HG03196 (cell line): Measurements from ENCODE around the gene FRMD5.

Experiments
- ATAC-seq: cut with Tn5 transposase; IDR thresholded peaks from one replicate; pipeline ENCODE4 v1.9.1; 2021; ENCODE audit not compliant: unreplicated experiment

FRMD5 gene

DNA sequence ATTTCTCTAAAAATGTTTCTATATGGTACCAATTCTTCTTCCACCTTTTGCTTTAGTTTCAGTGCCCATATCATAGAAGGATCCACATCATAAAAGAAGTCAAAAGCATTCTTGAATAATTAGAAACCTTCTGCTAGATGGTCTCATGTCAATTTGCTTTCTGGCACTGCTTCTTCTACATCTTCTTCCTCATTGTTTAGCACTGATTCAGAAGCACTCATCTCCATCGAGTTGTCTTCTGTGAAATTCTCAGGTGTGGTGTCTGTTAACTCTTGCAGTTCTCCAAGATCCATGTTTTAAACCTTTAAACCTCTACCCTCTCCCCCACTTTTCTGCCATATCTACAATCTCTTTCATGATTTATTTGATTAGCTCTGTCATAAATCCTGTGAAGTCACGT lies 213.5 kb downstream of the FRMD5 start:
- no peak for ATAC-seq

DNA sequence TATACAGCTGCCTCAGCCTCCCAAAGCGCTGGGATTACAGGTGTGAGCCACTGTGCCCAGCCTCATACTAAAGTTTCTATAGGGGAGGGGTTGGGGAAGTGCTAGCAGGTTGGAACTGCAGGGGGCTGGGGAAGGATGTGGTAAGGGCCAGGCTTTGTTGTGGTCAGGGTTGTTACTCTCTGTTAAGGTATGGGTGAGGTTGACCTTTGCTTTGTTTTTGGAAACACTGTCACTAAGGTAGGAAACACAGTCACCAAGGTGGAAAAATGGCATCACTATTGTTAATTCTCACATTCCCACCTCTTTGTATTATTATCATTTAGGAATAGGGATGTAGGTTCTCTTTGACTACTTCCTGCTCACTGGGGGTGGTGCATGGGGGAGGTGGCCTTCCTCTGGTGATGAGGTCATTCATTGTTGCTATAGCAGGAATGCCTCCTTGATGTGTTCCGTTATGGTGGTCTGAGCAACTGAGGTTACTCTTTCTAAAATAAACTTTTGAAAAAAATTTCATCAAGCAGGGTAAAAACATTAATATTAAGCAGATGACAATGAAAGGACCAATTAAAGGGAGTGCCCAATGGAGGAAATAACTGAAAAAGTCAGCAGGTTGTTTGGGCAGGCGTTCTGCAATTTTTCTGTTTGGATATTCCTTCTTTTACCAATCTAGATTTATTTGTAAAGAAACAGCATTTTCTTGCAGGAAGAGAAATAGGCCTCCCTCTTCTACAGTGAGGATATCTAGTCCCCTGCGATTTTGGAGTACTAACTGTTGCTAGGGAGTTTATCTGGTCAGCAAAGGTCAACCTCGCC lies 217.8 kb downstream of the FRMD5 start:
- ATAC-seq, result no peak

DNA sequence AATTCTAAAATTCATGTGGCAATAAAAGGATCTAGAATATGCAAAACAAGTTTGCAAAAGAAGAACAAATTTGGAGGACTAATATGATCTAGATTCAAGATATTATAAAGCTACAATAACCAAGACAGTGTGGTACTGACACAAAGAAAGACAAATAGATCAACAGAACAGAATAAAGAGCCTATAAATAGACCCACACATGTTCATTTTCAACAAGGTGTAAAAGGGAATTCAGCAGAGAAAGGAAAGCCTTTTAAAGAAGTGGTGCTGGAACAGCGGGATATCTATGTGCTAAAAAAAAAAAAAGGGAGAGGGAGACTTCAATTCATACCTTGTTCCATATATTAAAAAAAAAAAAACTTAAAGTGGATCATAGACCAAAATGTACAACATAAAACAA lies 219.3 kb downstream of the FRMD5 start:
- no peak for ATAC-seq

DNA sequence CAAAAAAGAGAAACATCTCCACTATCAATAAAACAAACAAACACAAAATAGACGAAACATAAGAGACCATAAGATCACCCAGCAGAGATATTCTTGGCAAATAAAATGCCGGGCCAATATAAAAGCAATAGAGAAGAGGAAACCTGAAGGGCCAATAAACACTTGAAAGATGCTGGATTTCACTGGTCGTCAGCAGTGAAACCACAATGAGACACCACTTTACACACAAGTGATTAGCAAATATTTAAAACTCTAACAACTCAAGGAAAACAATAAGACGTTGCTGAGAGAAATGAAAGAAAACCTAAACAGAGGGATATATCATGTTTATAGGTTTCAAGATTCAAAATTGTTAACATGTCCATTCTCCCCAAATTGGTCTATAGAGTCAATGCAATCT lies 219.7 kb downstream of the FRMD5 start:
- ATAC-seq, result no peak

DNA sequence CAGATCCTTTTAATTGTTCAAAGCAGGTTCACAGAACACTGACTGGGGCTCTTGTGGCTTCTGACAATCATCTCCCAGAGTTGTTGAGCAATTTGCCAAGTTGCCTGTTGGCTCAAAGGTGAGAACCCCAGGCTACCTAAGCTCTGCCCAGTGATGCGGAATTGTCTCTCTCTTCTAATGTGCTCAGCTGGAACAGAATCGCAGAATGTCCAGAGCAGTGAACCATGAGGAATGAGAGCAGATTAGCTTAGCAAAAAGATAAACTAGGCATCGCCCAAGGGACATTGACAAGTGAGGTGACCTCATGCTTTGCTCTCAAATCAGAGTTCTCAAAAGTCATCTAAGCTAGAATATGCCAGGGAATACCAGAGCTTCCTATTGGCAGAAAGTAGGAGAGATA lies 220.2 kb downstream of the FRMD5 start:
- ATAC-seq, result peak; percentile 67

DNA sequence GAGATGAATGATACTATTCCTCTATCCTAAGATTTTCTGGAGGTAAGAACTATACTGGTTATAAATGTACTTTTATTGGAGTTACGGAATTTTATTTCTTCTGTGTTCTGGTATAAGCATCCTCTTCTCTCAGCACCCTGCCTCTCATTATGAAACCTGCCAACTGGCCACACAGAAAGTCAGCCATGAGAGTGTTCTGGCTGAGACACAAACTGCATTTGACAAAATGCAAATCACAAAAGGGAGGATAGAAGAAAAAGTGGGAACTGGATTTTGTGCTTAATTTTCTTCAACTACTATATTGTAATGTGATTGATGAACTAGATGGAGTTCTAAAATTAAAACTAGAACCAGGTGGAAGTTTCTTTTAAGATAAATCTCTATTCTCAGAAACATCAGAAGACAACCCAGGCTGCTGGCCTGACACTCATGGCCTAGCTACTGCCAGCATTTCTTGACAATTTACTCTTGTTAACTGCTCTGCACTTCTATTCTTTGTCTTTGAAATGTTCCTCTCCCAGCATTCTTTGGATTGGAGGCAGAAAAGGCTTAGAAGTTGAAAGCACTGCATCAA lies 225.2 kb downstream of the FRMD5 start:
- no peak for ATAC-seq

DNA sequence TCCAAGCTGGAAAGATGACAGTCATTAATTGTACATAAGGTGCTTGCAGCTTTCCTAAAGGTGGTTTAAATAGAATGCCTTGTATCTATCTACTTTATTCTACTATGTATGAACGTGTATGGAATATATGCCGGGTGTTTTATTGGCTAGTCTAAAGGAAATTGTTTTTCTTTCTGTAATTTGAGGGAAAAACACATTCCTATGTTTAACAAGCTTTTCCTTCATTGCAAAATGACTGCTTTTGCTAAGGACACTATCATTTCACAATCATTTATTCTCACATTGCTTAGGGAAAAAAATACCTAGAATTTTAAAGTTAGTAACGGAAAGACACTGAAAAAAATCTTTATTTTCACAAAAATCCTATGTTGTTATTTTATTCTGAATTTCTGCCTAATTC lies 226.5 kb downstream of the FRMD5 start:
- no peak for ATAC-seq

DNA sequence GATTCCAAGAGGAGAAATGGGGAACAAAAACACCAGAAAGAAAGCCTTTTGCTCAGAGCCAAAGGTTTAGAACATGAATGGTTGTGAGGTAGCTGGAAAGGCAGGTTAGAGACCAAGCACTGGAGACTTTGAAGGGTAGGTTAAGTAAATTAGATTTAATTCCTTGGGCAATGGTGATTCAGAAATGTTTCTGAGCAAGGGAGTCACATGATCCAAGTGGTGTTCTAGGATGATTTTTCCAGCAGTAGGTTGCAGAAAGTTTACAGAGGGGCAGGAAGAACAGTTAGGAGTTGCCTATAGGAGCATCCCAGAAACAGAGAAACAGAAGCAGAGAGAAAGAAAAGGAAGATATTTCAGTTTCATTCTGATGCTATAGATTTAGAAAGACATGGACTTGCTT lies 228.4 kb downstream of the FRMD5 start:
- no peak for ATAC-seq

DNA sequence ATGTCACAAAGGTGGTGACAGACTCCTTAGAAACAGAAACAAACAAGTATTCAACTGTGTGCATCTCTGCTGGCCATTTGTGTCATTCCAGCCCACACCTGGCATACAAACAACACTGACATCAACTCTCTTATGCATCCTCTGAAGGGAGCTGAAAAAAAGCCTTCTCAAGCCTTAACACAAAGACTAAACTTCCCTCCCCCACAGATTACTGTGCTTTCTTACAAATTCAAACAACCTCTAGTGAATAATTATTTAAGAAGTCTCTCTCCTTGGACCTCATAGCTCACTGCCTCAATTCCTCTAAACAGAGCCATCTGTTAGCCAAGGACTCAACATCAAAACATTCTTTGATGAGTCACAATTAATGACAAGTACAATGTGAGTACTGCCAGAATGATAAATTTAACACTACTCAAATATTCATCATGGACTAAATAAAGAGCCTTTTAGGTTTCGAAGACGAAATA lies 236.2 kb downstream of the FRMD5 start:
- ATAC-seq, result no peak

DNA sequence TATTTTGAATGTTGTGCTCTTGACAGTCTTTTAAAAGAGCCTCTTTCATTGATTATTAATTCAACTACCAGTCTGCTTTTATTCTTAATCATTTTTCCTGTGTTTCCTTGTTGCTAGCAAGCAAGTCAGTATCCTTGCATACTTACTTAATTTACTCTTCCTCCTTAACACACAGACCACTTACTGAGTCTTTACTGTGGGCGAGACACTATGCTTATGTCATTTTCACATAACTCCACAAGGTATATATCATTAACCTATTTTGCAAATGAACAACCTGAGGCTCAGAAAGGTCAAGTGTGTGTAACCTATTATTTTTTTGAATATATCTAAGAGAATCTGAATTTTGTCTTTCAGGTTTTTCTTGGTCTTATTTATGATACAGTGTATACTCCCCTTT lies 237.3 kb downstream of the FRMD5 start:
- no peak for ATAC-seq

DNA sequence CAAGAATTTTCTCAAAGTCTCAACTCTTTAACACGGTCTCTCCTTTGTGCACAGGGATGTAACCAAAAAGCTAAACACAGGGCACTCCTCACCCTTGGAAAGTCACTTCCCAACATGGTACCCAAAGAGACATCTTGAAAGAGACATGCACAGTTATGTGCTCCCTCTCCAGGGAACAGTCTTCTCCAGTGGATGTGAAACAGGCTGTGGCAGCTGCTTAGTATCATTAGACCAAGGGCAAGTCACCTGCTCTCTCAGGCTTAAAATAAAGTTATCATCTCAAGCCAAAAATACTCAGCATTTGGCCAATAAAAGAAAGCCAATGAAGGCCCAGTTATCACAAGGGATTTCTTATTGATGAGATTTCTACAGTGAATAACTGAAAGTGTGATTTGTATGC lies 239.9 kb downstream of the FRMD5 start:
- ATAC-seq, result no peak

DNA sequence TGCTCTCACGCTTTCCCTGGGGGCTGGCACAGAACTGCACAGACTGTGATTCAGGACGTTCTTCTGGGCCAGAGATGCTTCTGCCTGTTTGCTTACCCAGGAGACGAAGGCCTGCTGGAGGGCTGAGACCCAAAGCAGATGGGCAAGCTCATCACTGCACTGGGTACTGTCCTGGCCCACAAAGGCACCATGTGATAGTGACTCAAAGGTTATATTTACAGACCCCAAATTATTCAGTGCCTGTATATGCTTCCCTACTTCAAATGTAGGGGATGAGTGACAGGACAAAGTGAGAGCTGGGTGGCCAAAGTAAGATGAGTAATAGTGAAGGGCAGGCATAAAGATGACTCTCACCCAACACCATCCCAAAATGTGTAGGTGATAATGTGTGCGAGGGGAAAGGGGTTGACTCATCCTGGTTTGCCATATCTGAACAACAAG lies 240.9 kb downstream of the FRMD5 start:
- no peak for ATAC-seq

DNA sequence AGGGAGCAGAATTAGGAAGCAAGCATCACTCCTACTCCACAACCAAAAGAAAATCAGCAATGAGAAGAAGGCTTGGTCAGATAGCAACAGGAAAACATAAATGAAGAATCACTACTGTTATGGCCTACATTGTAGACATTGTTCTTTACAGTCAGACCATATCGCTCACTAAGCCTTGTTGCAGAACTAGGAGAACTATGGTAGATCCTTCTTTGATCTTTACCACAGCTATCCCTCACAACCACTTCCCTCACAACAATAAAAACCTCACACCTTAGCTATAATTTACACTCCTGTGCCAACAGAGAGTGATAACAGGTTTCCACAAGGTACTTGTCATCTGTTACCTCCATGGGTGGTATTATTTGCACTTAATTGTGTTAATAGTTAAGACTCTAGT lies 241.7 kb downstream of the FRMD5 start:
- ATAC-seq, result no peak

DNA sequence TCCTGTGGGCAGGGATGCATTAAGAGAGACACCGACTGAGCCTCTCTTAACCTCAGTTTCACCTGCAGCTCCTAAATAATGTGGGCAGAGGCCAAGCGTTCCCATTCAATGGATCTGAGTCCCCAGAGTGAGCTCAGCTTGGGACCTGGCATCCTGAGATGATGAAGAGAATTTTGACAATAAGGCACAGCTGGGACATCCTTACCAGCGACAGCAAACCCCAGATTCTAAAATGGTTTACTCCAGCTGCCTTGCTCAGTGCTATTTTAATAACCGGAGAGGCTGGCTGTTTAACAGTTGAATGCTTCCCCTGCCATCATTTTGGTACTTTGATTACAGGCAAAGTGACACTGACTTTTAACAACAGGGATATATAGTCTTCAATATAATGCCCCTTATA lies 244.5 kb downstream of the FRMD5 start:
- no peak for ATAC-seq

DNA sequence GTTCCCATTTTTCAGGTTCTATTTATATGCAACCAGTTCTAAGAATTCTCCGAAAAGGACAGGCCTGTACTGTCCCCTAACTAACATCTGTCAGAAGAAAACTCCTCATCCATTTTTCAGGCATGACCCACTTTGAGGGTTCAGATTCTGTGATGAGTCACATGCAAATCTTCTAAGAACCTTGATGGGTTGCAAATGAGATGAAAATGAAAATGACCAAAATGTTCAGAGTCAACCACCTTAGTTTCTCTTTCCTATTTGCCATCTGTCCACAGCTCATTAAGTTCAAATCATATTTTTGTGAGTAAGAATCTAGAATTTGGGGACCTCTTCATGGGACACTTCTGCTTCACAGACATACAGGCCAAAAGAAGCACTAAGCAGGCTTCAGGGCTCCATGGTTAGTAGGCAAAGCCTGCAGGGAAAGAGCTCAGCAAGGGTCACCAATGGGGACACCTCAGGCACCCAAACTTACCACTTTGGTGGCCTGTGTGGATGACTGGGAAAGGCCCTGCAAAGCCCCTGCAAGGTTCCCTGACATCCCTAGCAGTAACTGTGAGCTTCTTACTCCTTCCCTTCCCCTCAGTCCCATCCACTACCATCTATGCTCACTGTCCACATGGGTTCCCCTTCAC lies 246.3 kb downstream of the FRMD5 start:
- peak; percentile 89 for ATAC-seq

DNA sequence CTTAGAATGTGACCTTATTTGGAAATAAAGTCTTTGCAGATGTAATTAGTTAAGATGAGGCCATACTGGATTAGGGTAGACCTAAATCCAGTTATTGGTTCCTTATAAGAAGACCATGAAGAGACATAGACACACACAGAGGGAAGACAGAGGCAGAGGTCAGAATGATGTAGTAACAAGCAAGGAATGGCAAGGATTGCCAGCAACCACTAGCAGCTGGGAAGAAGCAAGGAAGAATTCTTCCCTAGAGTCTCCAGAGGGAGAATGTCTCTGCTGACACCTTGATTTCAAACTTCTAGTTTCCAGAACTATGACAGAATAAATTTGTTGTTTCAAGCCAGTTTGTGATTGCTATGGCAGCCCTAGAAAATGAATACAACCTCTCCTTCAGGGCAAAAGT lies 251.6 kb downstream of the FRMD5 start:
- no peak for ATAC-seq

DNA sequence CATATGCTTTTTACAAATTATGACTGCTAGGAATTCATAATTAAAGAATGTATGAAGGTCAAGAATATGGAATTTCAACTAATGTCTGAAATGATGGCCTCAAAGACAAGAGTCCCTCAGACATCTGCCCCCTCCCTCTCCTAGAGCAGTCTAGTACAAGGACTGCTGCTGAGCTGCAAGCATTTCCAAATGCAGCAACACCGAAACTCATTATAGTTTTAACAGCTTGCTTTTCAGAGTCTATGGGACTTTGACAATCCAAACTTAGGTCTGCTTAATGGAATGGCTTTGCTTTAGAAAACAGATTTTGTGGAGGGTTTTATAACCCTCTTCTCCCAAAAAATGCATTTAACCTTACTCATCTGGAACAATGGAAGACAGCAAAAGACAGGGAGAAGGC lies 252.9 kb downstream of the FRMD5 start:
- ATAC-seq, result no peak

DNA sequence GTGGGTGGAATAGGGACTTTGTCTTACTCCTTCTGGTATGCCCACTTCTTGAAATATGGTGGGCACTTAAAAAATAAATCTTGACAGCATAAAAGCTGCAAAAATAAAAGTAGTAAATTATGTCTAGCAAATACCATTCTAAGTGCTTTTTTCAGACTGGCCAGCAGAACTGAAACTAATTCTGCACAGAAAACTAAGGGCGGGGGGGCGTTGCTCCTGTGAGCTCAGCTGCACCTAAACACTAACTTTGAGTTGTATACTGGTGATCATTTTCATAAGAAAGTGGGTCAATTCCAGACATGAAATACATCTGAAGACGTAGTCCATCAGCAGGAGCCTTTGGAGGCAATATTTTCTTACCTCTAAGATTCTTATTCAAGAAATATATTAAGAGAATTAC lies 253.5 kb downstream of the FRMD5 start:
- ATAC-seq, result no peak

DNA sequence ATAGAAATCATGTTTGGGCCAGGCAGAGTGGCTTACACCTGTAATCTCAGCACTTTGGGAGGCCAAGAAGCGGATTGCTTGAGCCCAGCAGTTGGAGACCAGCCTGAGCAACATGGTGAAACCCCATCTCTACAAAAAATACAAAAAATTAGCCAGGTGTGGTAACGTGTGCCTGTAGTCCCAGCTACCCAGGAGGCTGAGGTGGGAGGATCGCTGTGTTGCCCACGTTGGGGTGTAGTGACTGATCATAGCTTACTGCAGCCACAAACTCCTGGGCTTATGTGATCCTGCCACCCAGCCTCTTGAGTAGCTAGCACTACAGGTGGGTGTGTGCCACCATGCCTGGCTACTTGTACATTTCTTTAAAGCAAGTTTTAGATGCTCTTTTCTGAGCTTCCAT lies 254.0 kb downstream of the FRMD5 start:
- ATAC-seq, result no peak

DNA sequence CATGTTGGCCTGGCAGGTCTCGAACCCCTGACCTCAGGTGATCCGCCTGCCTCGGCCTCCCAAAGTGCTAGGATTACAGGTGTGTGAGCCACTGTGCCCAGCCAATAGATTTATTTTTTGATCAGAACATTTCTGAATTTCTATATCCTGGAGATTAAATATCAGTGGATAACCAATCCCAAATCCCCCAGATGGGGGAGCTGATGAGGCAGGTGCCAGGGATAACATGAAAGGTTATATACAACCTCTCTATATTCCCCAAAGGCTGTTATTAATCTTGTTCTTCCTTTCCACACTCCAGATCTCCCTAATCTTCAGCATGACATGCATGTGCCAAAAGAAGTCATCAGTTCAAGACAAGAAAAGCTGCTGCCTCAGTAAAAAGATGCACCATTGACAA lies 256.0 kb downstream of the FRMD5 start:
- no peak for ATAC-seq

DNA sequence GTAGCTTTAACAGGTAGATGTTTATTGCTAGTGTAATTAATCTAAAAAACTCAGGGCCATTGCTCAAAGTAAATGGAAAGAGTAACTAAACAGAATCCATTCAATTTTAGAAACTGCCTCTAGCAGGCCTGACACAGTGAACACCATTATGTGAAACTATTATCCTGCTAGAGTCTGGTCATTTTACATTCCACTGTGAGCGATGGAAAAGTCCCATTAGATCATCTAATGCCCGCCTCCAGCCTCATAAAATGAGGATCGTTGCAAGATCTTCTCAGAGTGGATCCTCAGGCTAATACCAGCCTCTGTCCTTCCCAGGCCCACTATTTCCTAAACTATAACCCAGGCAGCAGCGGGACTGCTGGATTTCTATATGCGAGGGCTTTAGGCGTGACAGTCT lies 260.6 kb downstream of the FRMD5 start:
- no peak for ATAC-seq

DNA sequence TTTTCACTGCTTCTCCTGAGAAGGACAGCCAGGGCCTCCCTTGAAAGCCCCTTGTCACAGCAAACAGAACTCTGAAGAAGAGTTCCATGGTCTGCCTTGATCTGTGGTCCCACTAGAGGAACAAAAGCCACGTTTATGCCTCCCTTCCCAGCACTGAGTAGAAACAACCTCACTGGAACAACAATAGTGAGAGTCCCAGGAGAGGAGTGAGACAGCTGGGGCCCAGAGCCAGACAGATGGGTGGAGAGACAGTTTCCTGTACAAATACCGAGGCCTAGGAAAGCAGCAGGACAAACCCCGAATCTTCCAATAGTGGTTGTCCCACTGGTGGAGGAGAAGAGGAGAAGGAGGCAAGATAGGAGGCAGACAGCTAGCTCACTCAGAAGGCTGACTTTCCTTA lies 262.2 kb downstream of the FRMD5 start:
- ATAC-seq, result no peak
